Loucy (cell line): ENCODE results near the gene DIO3.

Experiments used
- CTCF ChIP-seq: fragments of 200-600 bp; sonication (generic); conservative IDR thresholded peaks from 2 replicates; pipeline ENCODE4 v1.5.1; 2014; ENCODE audit warnings: mild to moderate bottlenecking, antibody characterized with exemption, low read length
- EZH2phosphoT487 ChIP-seq: fragments of 200-600 bp; IDR thresholded peaks from 2 replicates; pipeline ENCODE4 v1.6.1; 2018; ENCODE audit warnings: antibody characterized with exemption, mild to moderate bottlenecking, moderate library complexity, borderline replicate concordance

GRCh38 chr14:101551729-101552595 lies 9.3 kb upstream of the DIO3 start:
- TF ChIP-seq CTCF (no peak), EZH2phosphoT487 (no peak)
